ENCODE measurements around the gene SCGN.
"Not testable (repeated sequence)": the region's sequence is repeated elsewhere in the genome, so short reads cannot be mapped to it uniquely, and the experiment has no call there.

SCGN gene

GRCh38 chr6:25730907-25731306 lies 78.9 kb downstream of the SCGN start:
- no peak for DNase-seq (ENCODE audit: low read depth)

- DNase-seq (ENCODE audit: low read depth) = no peak
These were observed 79.7 kb downstream of the SCGN start for GRCh38 chr6:25731721-25732120.

GRCh38 chr6:25732468-25733198 lies 80.6 kb downstream of the SCGN start:
- no peak for DNase-seq (ENCODE audit: low read depth)

GRCh38 chr6:25735261-25735660 lies 83.2 kb downstream of the SCGN start:
- no peak for DNase-seq (ENCODE audit: low read depth)

- DNase-seq (ENCODE audit: low read depth) = no peak
These were observed 91.9 kb downstream of the SCGN start for GRCh38 chr6:25743868-25744267.

GRCh38 chr6:25745836-25746235 lies 93.8 kb downstream of the SCGN start:
- no peak for DNase-seq (ENCODE audit: low read depth)

- DNase-seq (ENCODE audit: low read depth) = no peak
These were observed 95.0 kb downstream of the SCGN start for GRCh38 chr6:25746968-25747367.

- DNase-seq (ENCODE audit: low read depth) = no peak
These were observed 95.5 kb downstream of the SCGN start for GRCh38 chr6:25747477-25747876.

GRCh38 chr6:25748049-25748448 lies 96.0 kb downstream of the SCGN start:
- no peak for DNase-seq (ENCODE audit: low read depth)

- DNase-seq (ENCODE audit: low read depth) = not testable (repeated sequence)
These were observed 96.8 kb downstream of the SCGN start for GRCh38 chr6:25748601-25749517.

GRCh38 chr6:25749837-25750236 lies 97.8 kb downstream of the SCGN start:
- DNase-seq (ENCODE audit: low read depth) = no peak

GRCh38 chr6:25750906-25751305 lies 98.9 kb downstream of the SCGN start:
- no peak for DNase-seq (ENCODE audit: low read depth)
